ENCODE results near the gene PPP1CC. TPM values are rescaled to one million over a fixed set of nuclear protein-coding genes. Genes with fewer than 3 reads are reported as not detected.

Gene PPP1CC
- polyA plus RNA-seq, 1 of the 3 experiments (the other 2 are of a cell fraction) = 62.0 TPM

- no peak overlapping the region for H3K9ac ChIP-seq
- H3K36me3 ChIP-seq (replicated peaks in 1 of 2; ENCODE audit: control insufficient read depth in 1 of 2, insufficient read depth in 2 of 2, low read length in 1 of 2) = no peaks in the 10 kb centered on the region
- H3K4me3 ChIP-seq (ENCODE audit: low read depth in 2 of 2, low read length in 1 of 2) = no peak overlapping the region
- POLR2A ChIA-PET = interaction anchor here (0.6 to 0.9 kb wide), 3 partner anchors 10 to 96 kb away, joined by 3 to 4 read pairs (median 3); partner anchors contain the start of gene TCTN1
- CTCF ChIA-PET = interaction anchor here (0.6 to 1.3 kb wide), 6 partner anchors 12 to 237 kb away, joined by 3 to 4 read pairs (median 4); no protein-coding TSS in a partner anchor
- H3K79me2 ChIP-seq (ENCODE audit: insufficient read depth) = no peaks in the 10 kb centered on the region
- no peak overlapping the region for H3K4me2 ChIP-seq
- no peaks in the 10 kb centered on the region for H3K9me2 ChIP-seq
- no peaks in the 10 kb centered on the region for H3K9me3 ChIP-seq
- H4K20me1 ChIP-seq (ENCODE audit: insufficient read depth) = no peaks in the 10 kb centered on the region
- H3F3A ChIP-seq (replicated peaks; ENCODE audit: insufficient read depth) = no peaks in the 10 kb centered on the region
- peak; percentile 72 for DNase-seq
- WGBS (ENCODE audit: low lambda C conversion rate) = 71% methylated on average over 28 of the region's 28 CpGs
- H3K27me3 ChIP-seq (ENCODE audit: insufficient read depth) = no peaks in the 10 kb centered on the region
- H2AFZ ChIP-seq (ENCODE audit: low read depth) = no peak overlapping the region
- H3K27ac ChIP-seq (ENCODE audit: low read depth in 2 of 2, low read length in 1 of 2) = peak overlapping the region in 1 of 2 experiments; percentile 70; a peak in 2 of 4 replicates
- peaks cover 0 to 13% of the 10 kb centered on the region in 2 experiments; a peak in 1 of 4 replicates for H3K4me1 ChIP-seq (ENCODE audit: control insufficient read depth in 1 of 2, insufficient read depth in 2 of 2, low read depth in 1 of 2, low read length in 1 of 2)
- TF ChIP-seq GATA2 (CRISPR knock-in tag; IDR thresholded peaks at IDR 0.05) (peak; percentile 94), RCOR1 (IDR thresholded peaks at IDR 0.05; ENCODE audit: low read length) (no peak; the same call in 1 of the 2 replicates), SMC3 (IDR thresholded peaks at IDR 0.05; ENCODE audit: low read depth, low read length) (peak; percentile 8; the same call in 1 of the 2 replicates), TAF1 (IDR thresholded peaks at IDR 0.05; ENCODE audit: borderline replicate concordance, low read depth, low read length) (no peak), EP300 (IDR thresholded peaks at IDR 0.05; ENCODE audit: borderline replicate concordance in 1 of 2, low read depth in 1 of 2, low read length in 1 of 2) (peak in 1 of 2 experiments; percentile 21; a peak in 1 of 4 replicates), CTCF (IDR thresholded peaks at IDR 0.05) (peak; percentile 29; the same call in 1 of the 2 replicates), RAD21 (IDR thresholded peaks at IDR 0.05; ENCODE audit: low read length) (peak; percentile 39; the same call in 1 of the 2 replicates)
Measured at GRCh38 chr12:110699591-110700445, 42.9 kb downstream of the PPP1CC start.

- Histone ChIP-seq H3K9me3 (no peaks in the 10 kb centered on the region), H3K9me2 (no peaks in the 10 kb centered on the region), H3K4me3 (ENCODE audit: low read depth in 2 of 2, low read length in 1 of 2) (no peak overlapping the region), H2AFZ (ENCODE audit: low read depth) (no peak overlapping the region), H3K27me3 (ENCODE audit: insufficient read depth) (no peaks in the 10 kb centered on the region), H3K79me2 (ENCODE audit: insufficient read depth) (no peaks in the 10 kb centered on the region), H4K20me1 (ENCODE audit: insufficient read depth) (no peaks in the 10 kb centered on the region), H3K27ac (ENCODE audit: low read depth in 2 of 2, low read length in 1 of 2) (no peak overlapping the region), H3K9ac (no peak overlapping the region), H3K4me1 (ENCODE audit: control insufficient read depth in 1 of 2, insufficient read depth in 2 of 2, low read depth in 1 of 2, low read length in 1 of 2) (peaks cover 0 to 25% of the 10 kb centered on the region in 2 experiments; a peak in 1 of 4 replicates), H3K36me3 (replicated peaks in 1 of 2; ENCODE audit: control insufficient read depth in 1 of 2, insufficient read depth in 2 of 2, low read length in 1 of 2) (no peaks in the 10 kb centered on the region), H3F3A (replicated peaks; ENCODE audit: insufficient read depth) (no peaks in the 10 kb centered on the region), H3K4me2 (no peak overlapping the region)
- TF ChIP-seq POLR2AphosphoS5 (IDR thresholded peaks at IDR 0.05; ENCODE audit: low read depth, low read length) (no peak), FOSL2 (IDR thresholded peaks at IDR 0.05; ENCODE audit: borderline replicate concordance, low read depth) (no peak), CHD2 (IDR thresholded peaks at IDR 0.05; ENCODE audit: low read length, partially characterized antibody) (no peak), RAD21 (IDR thresholded peaks at IDR 0.05; ENCODE audit: low read length) (peak; percentile 66), SMC3 (IDR thresholded peaks at IDR 0.05; ENCODE audit: low read depth, low read length) (peak; percentile 52; the same call in 1 of the 2 replicates), SIN3A (IDR thresholded peaks at IDR 0.05; ENCODE audit: borderline replicate concordance, low read depth, low read length) (no peak), MAX (IDR thresholded peaks at IDR 0.05; ENCODE audit: low read depth) (no peak), FOXM1 (IDR thresholded peaks at IDR 0.05; ENCODE audit: low read depth) (no peak), CTCF (IDR thresholded peaks at IDR 0.05) (peak; percentile 45)
- ChIA-PET POLR2A (no interaction called here), CTCF (interaction anchor here (1.2 kb wide), 1 partner anchor 49 kb away, joined by 3 read pairs; no protein-coding TSS in a partner anchor)
- DNase-seq = no peak
- 85% methylated on average over 20 of the region's 20 CpGs for WGBS (ENCODE audit: low lambda C conversion rate)
Measured at GRCh38 chr12:110698171-110698902, 44.4 kb downstream of the PPP1CC start.

Measured in SK-N-SH (cell line).